HCT116 (cell line): Measurements from ENCODE around the gene TOP1. TPM values are rescaled to one million over a fixed set of nuclear protein-coding genes. Genes with fewer than 3 reads are reported as not detected.

Source experiments
- ATAC-seq: fragments of 200-7000 bp; cut with Tn5 transposase; 2 replicates; pipeline ENCODE4 v1.9.1; 2020; ENCODE audit warnings: mild to moderate bottlenecking, moderate library complexity
- BruUV-seq: library from RNA; stranded (reverse); fragments of 400-500 nt; replicated peaks from 2 replicates; lab custom pipeline; 2021; lab: Mats Ljungman, UMichigan
- CTCF ChIA-PET: fragments of 300-600 bp; sonication (Branson Sonifier 250); formaldehyde crosslinking; loops from one replicate; lab custom pipeline; 2021; ENCODE audit warnings: antibody characterized with exemption; lab: Charles Lee
- POLR2A ChIA-PET: fragments of 300-600, 350-600 bp; sonication (Branson Sonifier 250); formaldehyde crosslinking; loops from one replicate; lab custom pipeline; 2021; ENCODE audit warnings: antibody characterized with exemption; lab: Charles Lee
- RAD21 ChIA-PET, 2 experiments: fragments of 300-600 bp; sonication (Branson Sonifier 250); formaldehyde crosslinking; loops; one replicate each; lab custom pipeline; 2023; ENCODE audit warnings: low total read pairs in 2 of 2; ENCODE audit not compliant: uncharacterized antibody in 2 of 2, unreplicated experiment in 2 of 2, low non-redundant PET in 1 of 2; lab: Charles Lee
- DNase-seq: peaks from one replicate; pipeline ENCODE4 v3.0.0-alpha.2; 2010; ENCODE audit warnings: low read depth, low spot score
- H2AFZ ChIP-seq: fragments of 200-600 bp; shearing (Covaris generic), sonication (generic); 2 replicates; pipeline ENCODE4 v1.6.1; 2017; ENCODE audit warnings: low read depth, mixed run types, mixed read lengths, antibody characterized with exemption, low read length; ENCODE audit not compliant: poor library complexity, severe bottlenecking
- H3K27ac ChIP-seq: 2 replicates; pipeline ENCODE4 v1.5.1; 2012; ENCODE audit warnings: low read depth, low read length
- H3K27me3 ChIP-seq: fragments of 200-600 bp; sonication (generic); 2 replicates; pipeline ENCODE4 v1.6.1; 2016; ENCODE audit warnings: mixed run types, low read length, mixed read lengths; ENCODE audit not compliant: insufficient read depth
- H3K36me3 ChIP-seq, 2 experiments: fragments of 200-500 bp in 1 of 2; fragments of 200-600 bp in 1 of 2; sonication (Bioruptor generic) in 1 of 2; sonication (generic) in 1 of 2; 2 replicates each; pipeline versions ENCODE4 v1.5.1 to v1.6.1; 2014 to 2016; ENCODE audit warnings: low read length in 2 of 2, inconsistent platforms in 1 of 2, mixed read lengths in 1 of 2, mixed run types in 1 of 2; ENCODE audit not compliant: insufficient read depth in 2 of 2, control insufficient read depth in 1 of 2
- H3K4me1 ChIP-seq, 2 experiments: fragments of 200-600 bp in 1 of 2; sonication (generic) in 1 of 2; 2 replicates each; pipeline versions ENCODE4 v1.5.1 to v1.6.1; 2012 to 2017; ENCODE audit warnings: low read length in 2 of 2, inconsistent platforms in 1 of 2, mild to moderate bottlenecking in 1 of 2, mixed read lengths in 1 of 2, mixed run types in 1 of 2, moderate library complexity in 1 of 2; ENCODE audit not compliant: insufficient read depth in 2 of 2, control insufficient read depth in 1 of 2
- H3K4me2 ChIP-seq: fragments of 200-600 bp; sonication (generic); 2 replicates; pipeline ENCODE4 v1.6.1; 2017; ENCODE audit warnings: mixed run types, low read length, mixed read lengths
- H3K4me3 ChIP-seq, 2 experiments: fragments of 200-600 bp in 1 of 2; sonication (generic) in 1 of 2; replicated peaks in 1 of 2; 2 replicates each; pipeline ENCODE4 v1.5.1; 2011 to 2016; ENCODE audit warnings: low read length in 2 of 2, control low read depth in 1 of 2, low read depth in 1 of 2, mild to moderate bottlenecking in 1 of 2, mixed read lengths in 1 of 2, mixed run types in 1 of 2
- H3K79me2 ChIP-seq: fragments of 200-600 bp; sonication (generic); 2 replicates; pipeline ENCODE4 v1.6.1; 2017; ENCODE audit warnings: mild to moderate bottlenecking, mixed run types, low read length, moderate library complexity, mixed read lengths; ENCODE audit not compliant: insufficient read depth
- H3K9ac ChIP-seq: fragments of 200-600 bp; sonication (generic); 2 replicates; pipeline ENCODE4 v1.6.1; 2016; ENCODE audit warnings: low read length, mixed read lengths
- H3K9me2 ChIP-seq: fragments of 200-600 bp; sonication (generic), shearing (Covaris generic); 2 replicates; pipeline ENCODE4 v1.6.1; 2017; ENCODE audit warnings: mixed run types, mild to moderate bottlenecking, moderate library complexity; ENCODE audit not compliant: insufficient read depth
- H3K9me3 ChIP-seq, 2 experiments: fragments of 200-500 bp in 1 of 2; fragments of 200-600 bp in 1 of 2; sonication (Bioruptor generic) in 1 of 2; sonication (generic) in 1 of 2; 2 replicates each; pipeline ENCODE4 v1.6.1; 2014 to 2017; ENCODE audit warnings: low read length in 2 of 2, mixed read lengths in 2 of 2, inconsistent platforms in 1 of 2, low read depth in 1 of 2, mild to moderate bottlenecking in 1 of 2, mixed run types in 1 of 2, moderate library complexity in 1 of 2; ENCODE audit not compliant: control insufficient read depth in 1 of 2, insufficient read depth in 1 of 2
- H4K20me1 ChIP-seq: fragments of 200-600 bp; sonication (generic), shearing (Covaris generic); 2 replicates; pipeline ENCODE4 v1.6.1; 2017; ENCODE audit warnings: mixed run types, mild to moderate bottlenecking, moderate library complexity; ENCODE audit not compliant: insufficient read depth
- CBX3 ChIP-seq: IDR thresholded peaks from 2 replicates; pipeline ENCODE4 v1.6.1; 2012; ENCODE audit warnings: low read depth
- CEBPB ChIP-seq: IDR thresholded peaks from 2 replicates; pipeline ENCODE4 v1.6.1; 2012; ENCODE audit warnings: low read depth
- CTCF ChIP-seq, 3 experiments: fragments of 200-600 bp in 1 of 3; sonication (generic) in 1 of 3; IDR thresholded peaks in 2 of 3; conservative IDR thresholded peaks in 1 of 3; 2 replicates each; pipeline ENCODE4 v1.5.1; 2012 to 2017; ENCODE audit warnings: low read depth in 2 of 3, low read length in 2 of 3, antibody characterized with exemption in 1 of 3, borderline replicate concordance in 1 of 3, control low read depth in 1 of 3, mild to moderate bottlenecking in 1 of 3, mixed read lengths in 1 of 3, mixed run types in 1 of 3, moderate library complexity in 1 of 3; ENCODE audit not compliant: insufficient read depth in 1 of 3
- EGR1 ChIP-seq: IDR thresholded peaks from 2 replicates; pipeline ENCODE4 v1.6.1; 2012; ENCODE audit warnings: low read depth
- ELF1 ChIP-seq: IDR thresholded peaks from 2 replicates; pipeline ENCODE4 v1.6.1; 2012; ENCODE audit warnings: low read depth, borderline replicate concordance
- EZH2phosphoT487 ChIP-seq: fragments of 200-600 bp; IDR thresholded peaks from 2 replicates; pipeline ENCODE4 v1.6.1; 2018; ENCODE audit warnings: antibody characterized with exemption, borderline replicate concordance
- JUND ChIP-seq: IDR thresholded peaks from 2 replicates; pipeline ENCODE4 v1.6.1; 2012
- MAX ChIP-seq: IDR thresholded peaks from 2 replicates; pipeline ENCODE4 v1.6.1; 2012
- POLR2A ChIP-seq: IDR thresholded peaks from 2 replicates; pipeline ENCODE4 v1.7.0; 2011; ENCODE audit warnings: borderline replicate concordance; ENCODE audit not compliant: insufficient read depth, insufficient read length; ENCODE audit errors: extremely low read depth
- POLR2AphosphoS5 ChIP-seq: IDR thresholded peaks from 2 replicates; pipeline ENCODE4 v1.6.1; 2011; ENCODE audit warnings: mild to moderate bottlenecking, low read depth, low read length, moderate library complexity
- RAD21 ChIP-seq: IDR thresholded peaks from 2 replicates; pipeline ENCODE4 v1.6.1; 2012; ENCODE audit warnings: low read depth, mild to moderate bottlenecking
- REST ChIP-seq: IDR thresholded peaks from 2 replicates; pipeline ENCODE4 v1.6.1; 2012; ENCODE audit warnings: low read depth
- SIN3A ChIP-seq: IDR thresholded peaks from 2 replicates; pipeline ENCODE4 v1.6.1; 2012; ENCODE audit warnings: low read depth
- TCF7L2 ChIP-seq: IDR thresholded peaks from 2 replicates; pipeline ENCODE4 v1.7.0; 2011; ENCODE audit warnings: borderline replicate concordance, inconsistent platforms; ENCODE audit not compliant: insufficient read depth, insufficient read length; ENCODE audit errors: extremely low read depth
- YY1 ChIP-seq: IDR thresholded peaks from 2 replicates; pipeline ENCODE4 v1.6.1; 2011; ENCODE audit warnings: low read length, low read depth, moderate library complexity, mild to moderate bottlenecking; ENCODE audit not compliant: insufficient replicate concordance; ENCODE audit errors: extremely low read depth
- ZNF274 ChIP-seq: fragments of 200-500 bp; sonication (Bioruptor generic); IDR thresholded peaks from 2 replicates; pipeline ENCODE4 v1.6.1; 2014; ENCODE audit warnings: mild to moderate bottlenecking, low read depth, low read length, inconsistent platforms
- intact Hi-C: fragments of 100-400 bp; cut with micrococcal nuclease; formaldehyde crosslinking; loops from 2 replicates; pipeline ENCODE4 v1.10.0; 2022
- total RNA-seq: library from RNA; stranded (reverse); gene quantifications from one replicate; pipeline ENCODE4 v1.2.1, GENCODE V29; 2021; ENCODE audit not compliant: unreplicated experiment
- TF ChIP-seq, protein P1 (sequence below): IDR thresholded peaks from 2 replicates; pipeline ENCODE4 v1.6.1; 2011; ENCODE audit warnings: mild to moderate bottlenecking, low read length, moderate library complexity; ENCODE audit not compliant: insufficient replicate concordance; ENCODE audit errors: extremely low read depth

TOP1 gene
- total RNA-seq, 1 experiment from 2014 or later: 190 TPM

DNA sequence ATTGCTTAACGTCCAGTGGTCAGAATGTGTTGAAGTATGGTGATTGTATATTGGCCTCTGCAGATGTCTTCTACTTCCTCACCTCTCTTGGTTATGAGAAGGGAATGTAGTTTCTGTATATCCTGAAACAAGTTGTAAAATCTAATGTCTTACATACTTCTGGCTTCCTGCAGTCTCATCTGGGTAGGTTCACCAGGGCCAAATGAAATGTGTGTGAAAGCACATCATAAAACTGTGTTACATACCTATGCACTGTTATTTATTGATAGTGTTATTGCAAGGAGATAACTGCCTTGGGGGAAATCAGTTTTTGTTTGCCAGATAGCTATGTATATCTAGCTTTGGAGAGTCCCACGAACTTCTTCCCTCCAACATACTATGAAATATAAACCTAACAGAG, 73.0 kb downstream of the TOP1 start:
- Histone ChIP-seq H4K20me1 (peaks cover 11% of the 10 kb centered on the region; the same call in 1 of the 2 replicates), H3K79me2 (peaks cover 37% of the 10 kb centered on the region), H3K4me2 (no peak overlapping the region), H3K9me3 (no peaks in the 10 kb centered on the region), H3K36me3 (peaks cover 82 to 83% of the 10 kb centered on the region in 2 experiments), H3K4me3 (no peak overlapping the region), H3K9me2 (no peaks in the 10 kb centered on the region), H3K27ac (no peak overlapping the region), H2AFZ (no peak overlapping the region), H3K9ac (no peak overlapping the region), H3K27me3 (no peaks in the 10 kb centered on the region), H3K4me1 (no peaks in the 10 kb centered on the region)
- TSS peak; percentile 5 for BruUV-seq
- RAD21 ChIA-PET: no interaction called here
- ATAC-seq: no peak
- DNase-seq: no peak
- POLR2A ChIA-PET: no interaction called here
- CTCF ChIA-PET: no interaction called here
- no peak for TF ChIP-seq CTCF (IDR thresholded peaks at IDR 0.05 in 2 of 3, conservative IDR thresholded peaks at IDR 0.05 in 1 of 3; ENCODE audit: borderline replicate concordance in 1 of 3, insufficient read depth in 1 of 3, low read depth in 2 of 3, low read length in 2 of 3)
- no peak for TF ChIP-seq MAX
- no peak for TF ChIP-seq RAD21
- TF ChIP-seq TCF7L2: no peak
- no peak for TF ChIP-seq SIN3A
- no peak for TF ChIP-seq EGR1
- no peak for TF ChIP-seq CBX3
- TF ChIP-seq YY1: no peak
- TF ChIP-seq, protein P1, sequence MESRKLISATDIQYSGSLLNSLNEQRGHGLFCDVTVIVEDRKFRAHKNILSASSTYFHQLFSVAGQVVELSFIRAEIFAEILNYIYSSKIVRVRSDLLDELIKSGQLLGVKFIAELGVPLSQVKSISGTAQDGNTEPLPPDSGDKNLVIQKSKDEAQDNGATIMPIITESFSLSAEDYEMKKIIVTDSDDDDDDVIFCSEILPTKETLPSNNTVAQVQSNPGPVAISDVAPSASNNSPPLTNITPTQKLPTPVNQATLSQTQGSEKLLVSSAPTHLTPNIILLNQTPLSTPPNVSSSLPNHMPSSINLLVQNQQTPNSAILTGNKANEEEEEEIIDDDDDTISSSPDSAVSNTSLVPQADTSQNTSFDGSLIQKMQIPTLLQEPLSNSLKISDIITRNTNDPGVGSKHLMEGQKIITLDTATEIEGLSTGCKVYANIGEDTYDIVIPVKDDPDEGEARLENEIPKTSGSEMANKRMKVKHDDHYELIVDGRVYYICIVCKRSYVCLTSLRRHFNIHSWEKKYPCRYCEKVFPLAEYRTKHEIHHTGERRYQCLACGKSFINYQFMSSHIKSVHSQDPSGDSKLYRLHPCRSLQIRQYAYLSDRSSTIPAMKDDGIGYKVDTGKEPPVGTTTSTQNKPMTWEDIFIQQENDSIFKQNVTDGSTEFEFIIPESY: no peak
- no peak for TF ChIP-seq EZH2phosphoT487
- no peak for TF ChIP-seq CEBPB
- no peak for TF ChIP-seq JUND
- no peak for TF ChIP-seq ELF1
- TF ChIP-seq POLR2A: no peak
- TF ChIP-seq ZNF274: no peak
- no peak for TF ChIP-seq REST
- TF ChIP-seq POLR2AphosphoS5: no peak
- intact Hi-C loops: no loop called here
